ENCODE measurements around the gene VWA5B1. TPM values are rescaled to one million over a fixed set of nuclear protein-coding genes. Genes with fewer than 3 reads are reported as not detected.

VWA5B1 gene
- polyA plus RNA-seq, 3 donors = 1.4 to 3.3 (median 1.8) TPM

GRCh38 chr1:20386323-20387081 lies 95.8 kb downstream of the VWA5B1 start:
- DNase-seq = no peak

GRCh38 chr1:20389571-20389970 lies 98.9 kb downstream of the VWA5B1 start:
- no peak for DNase-seq

DNA sequence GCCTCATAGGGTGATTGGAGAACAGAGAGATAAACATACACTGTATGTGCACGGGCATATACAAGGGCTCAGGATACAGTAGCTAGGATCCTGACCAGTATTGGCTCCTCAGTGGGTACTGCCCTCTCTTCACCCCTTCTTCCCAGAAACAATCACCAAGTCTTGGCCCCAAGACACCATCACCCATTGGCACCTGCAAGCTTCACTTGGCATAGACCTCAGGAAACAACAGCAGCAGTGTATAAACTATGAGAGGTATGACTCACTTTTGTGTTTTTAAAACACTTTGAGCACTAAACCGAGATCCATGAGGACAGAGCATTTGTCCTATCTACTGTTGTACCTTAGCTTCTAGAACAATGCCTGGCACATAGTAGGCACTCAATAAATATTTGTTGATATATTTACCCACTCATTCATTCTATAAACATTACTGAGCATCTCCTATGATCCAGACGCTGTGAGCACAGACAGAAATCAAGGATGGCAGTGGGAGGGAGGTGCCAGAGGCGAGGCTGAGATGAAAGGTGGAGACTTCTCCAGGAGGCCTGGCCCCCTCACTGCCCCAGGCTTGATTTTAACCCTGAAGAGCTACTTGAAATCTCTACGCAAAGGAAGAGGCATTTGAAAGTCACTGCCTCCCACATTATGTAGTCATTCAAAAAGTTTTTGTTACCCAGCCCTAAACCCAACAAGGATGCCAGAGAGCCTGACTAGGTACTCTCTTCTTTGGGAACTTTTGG lies 100.1 kb downstream of the VWA5B1 start:
- DNase-seq = no peak

- no peak for DNase-seq
Measured at GRCh38 chr1:20395255-20395654, 104.6 kb downstream of the VWA5B1 start.

GRCh38 chr1:20398744-20399143 lies 108.1 kb downstream of the VWA5B1 start:
- no peak for DNase-seq

GRCh38 chr1:20399196-20399595 lies 108.5 kb downstream of the VWA5B1 start:
- DNase-seq = no peak

- no peak for DNase-seq
Measured at GRCh38 chr1:20399606-20400180, 109.0 kb downstream of the VWA5B1 start.

- DNase-seq = no peak
Measured at GRCh38 chr1:20400341-20401177, 109.9 kb downstream of the VWA5B1 start.

DNA sequence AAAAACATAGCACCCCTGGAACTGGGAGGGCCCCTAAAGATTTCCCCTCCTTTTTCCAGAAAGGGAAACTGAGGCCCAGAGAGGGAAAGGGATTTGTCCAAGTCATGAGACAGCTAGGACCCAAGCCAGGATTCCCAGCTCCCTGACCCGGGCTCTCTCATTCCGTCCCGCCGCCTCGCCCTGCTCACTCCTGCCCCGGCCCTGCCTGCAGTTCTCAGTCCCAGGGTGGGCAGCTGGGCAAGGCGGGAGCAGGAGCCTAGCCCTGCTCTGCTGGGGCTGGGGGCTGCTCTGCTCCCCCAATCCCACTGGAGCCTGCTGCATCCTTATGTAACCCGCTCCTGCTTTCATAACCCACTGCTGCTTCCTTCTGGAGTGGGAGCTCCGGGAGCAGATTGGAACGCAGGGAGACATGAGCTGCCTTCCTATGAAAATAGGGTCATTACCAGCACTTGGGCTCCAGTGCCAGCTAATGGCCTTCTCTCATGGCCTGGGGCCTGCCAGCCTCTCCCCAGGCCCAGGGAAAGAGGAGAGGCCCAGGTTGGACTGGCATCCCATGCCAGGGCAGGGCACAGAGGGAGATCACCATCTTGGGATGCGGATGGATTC lies 110.8 kb downstream of the VWA5B1 start:
- DNase-seq = no peak

DNA sequence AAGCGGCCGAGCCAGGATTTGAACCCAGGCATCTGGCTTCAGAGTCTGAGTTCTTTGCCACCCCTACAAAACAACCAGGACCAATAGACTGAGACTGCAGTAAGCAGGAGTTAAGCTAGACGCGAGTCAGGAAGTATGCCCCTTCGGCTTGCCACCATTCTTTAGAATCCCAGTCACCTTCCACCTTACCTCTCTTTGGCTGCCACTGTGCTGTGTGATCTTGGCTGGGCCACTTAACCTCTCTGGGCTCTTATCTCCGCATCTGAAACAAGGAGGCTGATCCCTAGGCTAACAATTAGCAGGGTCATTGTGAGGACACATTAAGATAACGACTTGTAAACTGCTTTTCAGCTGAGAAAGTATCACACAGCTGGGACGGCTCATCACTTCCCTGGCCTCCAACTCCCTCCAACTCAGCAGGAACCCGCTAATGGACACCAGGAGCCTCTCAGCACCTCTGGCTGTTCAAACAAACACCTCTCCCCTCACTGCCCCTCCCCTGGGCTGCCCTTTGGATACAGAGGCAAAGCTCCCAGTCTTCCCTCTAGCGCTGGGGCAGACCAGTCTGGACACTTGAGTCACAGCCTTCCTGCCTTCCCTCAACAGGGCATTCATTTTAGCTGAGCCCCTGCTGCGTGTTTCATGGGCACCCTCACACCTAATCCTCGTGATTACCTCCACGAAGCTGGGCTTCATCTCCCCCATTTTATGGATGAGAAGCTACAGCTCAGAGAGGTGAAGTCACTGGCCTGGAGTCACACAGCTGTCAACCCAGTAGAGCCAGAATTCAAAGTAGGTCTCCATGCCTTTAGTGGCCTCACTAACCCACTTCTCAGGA lies 112.1 kb downstream of the VWA5B1 start:
- no peak for DNase-seq

- DNase-seq = no peak
Measured at GRCh38 chr1:20403423-20404145, 112.9 kb downstream of the VWA5B1 start.

- no peak for DNase-seq
Measured at GRCh38 chr1:20404466-20404865, 113.8 kb downstream of the VWA5B1 start.

Other genes with a start within 250 kb of the VWA5B1 start
- not detected for gene PLA2G5, start 220.7 kb upstream of the VWA5B1 start, polyA plus RNA-seq (ENCODE audit: insufficient read length in 3 of 3)
- under 1 TPM in 1 of 3 donors, not detected in 2; 0.04 TPM for gene PLA2G2D, start 171.3 kb upstream of the VWA5B1 start, polyA plus RNA-seq (ENCODE audit: insufficient read length in 3 of 3)
- gene PLA2G2F, start 151.6 kb upstream of the VWA5B1 start, polyA plus RNA-seq (ENCODE audit: insufficient read length in 3 of 3) = under 1 TPM; 0.40 to 0.64 (median 0.44) TPM
- 1 to 10 TPM; 6.0 to 6.8 (median 6.5) TPM for gene UBXN10, start 104.8 kb upstream of the VWA5B1 start, polyA plus RNA-seq (ENCODE audit: insufficient read length in 3 of 3)
- under 1 TPM in 2 of 3 donors, not detected in 1; 0.12 to 0.14 TPM for gene PLA2G2C, start 104.4 kb upstream of the VWA5B1 start, polyA plus RNA-seq (ENCODE audit: insufficient read length in 3 of 3)
- 10 to 100 TPM; 63.7 to 77.1 (median 70.4) TPM for gene CAMK2N1, start 195.3 kb downstream of the VWA5B1 start, polyA plus RNA-seq (ENCODE audit: insufficient read length in 3 of 3)
- gene MUL1, start 217.3 kb downstream of the VWA5B1 start, polyA plus RNA-seq (ENCODE audit: insufficient read length in 3 of 3) = 10 to 100 TPM; 33.9 to 41.0 (median 40.2) TPM

Measured in renal pelvis (tissue), 4 donors.